Germinal center (tissue), 1 donor: ENCODE measurements around the gene SAFB.
A peak's percentile ranks its signal among the peaks of the same experiment; 100 is the strongest.

Experiments
- DNase-seq: peaks from one replicate; pipeline ENCODE4 v3.0.0; 2012; ENCODE audit warnings: mixed read lengths, low spot score

SAFB gene

DNA sequence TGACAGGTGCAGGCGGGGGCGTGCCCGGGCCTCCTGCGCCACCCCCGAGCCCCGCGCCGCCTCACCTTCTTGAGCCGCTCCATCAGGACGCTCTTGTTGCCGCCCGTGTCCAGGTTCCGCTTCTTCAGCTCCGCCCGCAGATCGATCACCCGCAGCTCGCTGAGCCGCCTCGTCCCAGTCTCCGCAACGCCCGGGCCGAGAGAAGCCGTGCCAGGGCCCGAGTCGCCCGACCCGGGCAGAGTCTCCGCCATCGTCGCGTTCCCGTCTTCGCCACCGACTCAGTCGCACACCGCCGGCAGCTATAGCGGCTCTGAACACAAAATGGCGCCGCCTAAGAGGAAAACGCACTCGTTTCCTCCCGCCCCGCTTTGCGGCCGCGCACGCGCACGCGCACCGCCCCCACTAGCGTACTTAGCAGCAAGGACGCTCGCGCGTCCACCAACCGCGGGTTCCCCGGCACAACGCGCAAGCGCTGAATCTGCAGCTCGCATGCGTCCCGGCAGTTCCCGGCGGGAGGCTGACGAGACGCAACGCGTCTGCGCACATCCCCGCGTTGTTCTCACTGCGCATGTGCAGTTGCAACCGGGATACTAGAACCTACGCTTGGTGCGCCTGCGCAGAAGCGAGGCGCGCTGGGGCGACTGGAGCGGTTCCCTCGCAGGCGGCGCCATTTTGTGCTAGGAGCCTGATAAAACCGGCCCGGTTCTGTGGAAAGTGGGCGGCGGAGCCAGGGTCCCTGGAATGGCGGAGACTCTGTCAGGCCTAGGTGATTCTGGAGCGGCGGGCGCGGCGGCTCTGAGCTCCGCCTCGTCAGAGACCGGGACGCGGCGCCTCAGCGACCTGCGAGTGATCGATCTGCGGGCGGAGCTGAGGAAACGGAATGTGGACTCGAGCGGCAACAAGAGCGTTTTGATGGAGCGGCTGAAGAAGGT lies at the start of gene SAFB, which contains the start of gene SAFB2:
Gene SAFB, plus strand, starts transcription at position 619 of the 932 bp plus-strand sequence. Its CDS starts 123 bp downstream, at position 742.
Gene SAFB2, minus strand, starts transcription at position 312 of the 932 bp plus-strand sequence. Its CDS starts 61 bp downstream, at position 251.
- peak; percentile 99 for DNase-seq

DNA sequence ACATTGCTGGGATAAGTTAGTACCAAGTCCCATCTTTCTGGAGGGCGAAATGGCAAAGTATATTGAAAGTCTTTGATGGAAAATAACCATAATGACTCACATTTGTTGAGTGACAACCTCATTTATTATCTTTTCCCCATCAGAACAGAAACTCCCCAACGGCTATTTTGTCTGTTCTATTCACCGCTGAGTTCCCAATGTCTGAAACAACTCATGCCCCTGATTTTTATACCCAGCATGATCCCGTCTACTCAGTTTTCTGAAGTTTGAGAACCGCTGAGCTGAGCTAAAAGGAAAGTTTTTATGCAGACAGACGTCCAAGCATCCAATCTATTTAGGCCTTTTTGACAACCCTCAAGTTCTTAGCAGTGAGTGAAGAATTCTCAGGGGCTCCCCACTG lies 47.3 kb upstream of the SAFB start:
- no peak for DNase-seq

DNA sequence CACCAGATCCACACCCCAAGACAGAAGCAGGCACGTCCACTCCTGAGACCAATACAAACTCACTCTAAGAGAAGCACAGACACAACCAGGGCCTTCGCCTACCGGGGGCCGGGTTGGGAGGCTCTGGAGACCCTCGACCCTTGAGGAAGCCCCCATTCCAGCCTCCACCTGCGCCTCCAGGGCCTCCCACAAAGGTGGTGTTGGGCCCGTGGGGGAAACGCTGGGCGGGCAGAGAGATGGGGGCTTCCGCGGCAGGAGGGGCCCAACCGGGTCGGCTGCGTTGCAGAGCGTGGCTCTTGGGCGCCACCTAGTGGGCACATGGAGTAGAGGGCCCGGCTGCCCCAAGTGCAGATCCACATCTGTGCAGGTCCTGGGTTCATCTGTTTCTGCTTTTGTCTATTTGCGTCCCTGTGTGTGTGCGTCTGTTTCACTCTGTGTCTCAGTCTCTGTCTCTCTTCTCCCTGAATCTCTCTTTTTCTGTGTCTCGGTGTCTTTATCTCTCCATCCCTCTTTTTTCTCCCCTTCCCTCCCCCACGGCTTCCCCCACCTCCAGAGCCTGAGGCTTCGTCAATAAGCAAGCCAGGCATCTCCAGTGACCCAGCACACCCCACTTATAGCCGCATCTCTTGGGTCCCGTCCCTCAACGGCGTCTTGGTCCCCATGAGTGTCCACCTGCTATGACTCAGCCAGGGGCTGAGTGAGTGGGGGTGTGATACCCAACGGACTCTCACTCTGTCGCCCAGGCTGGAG lies 44.6 kb upstream of the SAFB start:
- peak; percentile 89 for DNase-seq

DNA sequence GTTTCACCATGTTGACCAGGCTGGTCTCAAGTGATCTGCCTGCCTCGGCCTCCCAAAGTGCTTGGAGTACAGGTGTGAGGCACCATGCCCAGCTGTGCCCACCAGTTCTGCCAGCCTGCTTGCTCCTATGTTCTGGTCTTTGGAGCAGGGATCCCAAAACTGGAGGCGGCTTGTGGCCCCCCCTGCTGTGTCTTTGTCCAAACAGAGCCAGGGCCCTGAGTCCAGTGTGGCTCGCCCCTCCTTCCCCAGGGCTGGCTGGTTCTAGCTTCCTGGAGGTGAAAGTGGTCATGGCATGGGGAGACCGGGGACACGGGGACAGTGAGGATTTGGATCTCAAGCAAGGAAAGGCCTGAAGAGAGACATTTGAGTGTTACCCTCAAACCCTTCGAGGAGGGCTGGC lies 43.6 kb upstream of the SAFB start:
- DNase-seq = no peak

- no peak for DNase-seq
Measured at GRCh38 chr19:5579697-5580096, 43.2 kb upstream of the SAFB start.

GRCh38 chr19:5580161-5580571 lies 42.7 kb upstream of the SAFB start:
- no peak for DNase-seq

DNA sequence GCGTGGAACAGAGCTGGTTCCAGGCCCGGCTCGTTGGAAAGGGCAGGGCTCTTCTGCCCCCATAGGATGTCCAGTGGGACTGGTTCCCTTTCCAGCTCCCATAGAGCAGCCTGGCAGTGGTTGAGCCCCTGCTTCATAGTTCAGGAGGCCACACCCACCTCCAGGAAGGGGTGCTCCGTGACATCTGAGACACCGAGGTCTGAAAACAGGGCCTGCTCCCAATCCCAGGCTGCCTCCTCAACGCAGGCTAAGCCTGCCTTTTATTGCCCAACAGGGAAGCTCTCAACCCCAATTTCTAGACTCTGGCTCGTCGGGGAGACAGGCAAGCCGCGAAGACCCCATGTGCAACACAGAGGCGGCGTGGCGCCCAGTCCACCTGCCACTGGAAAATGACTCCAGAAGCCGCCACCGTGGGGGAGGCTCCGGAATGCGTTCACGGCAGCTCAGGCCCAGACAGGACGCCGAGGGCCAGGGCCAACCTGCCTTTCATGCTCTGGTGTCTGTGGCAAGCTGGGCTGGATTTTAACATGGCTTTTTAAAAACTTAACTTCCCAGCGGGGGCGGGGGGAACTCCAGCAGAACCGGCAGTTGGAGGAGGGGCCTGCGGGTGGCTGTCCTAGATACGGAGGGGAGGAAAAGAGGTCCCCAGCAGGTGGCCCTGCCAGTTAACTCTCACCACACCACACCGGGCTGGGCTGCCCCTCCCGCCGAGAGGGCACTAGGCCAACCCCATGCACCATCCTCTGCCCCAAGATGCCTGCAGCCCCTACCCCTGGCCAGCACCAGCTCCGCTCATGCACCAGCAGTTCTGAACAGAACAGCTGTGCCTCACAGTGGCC lies 37.2 kb upstream of the SAFB start:
- no peak for DNase-seq

DNA sequence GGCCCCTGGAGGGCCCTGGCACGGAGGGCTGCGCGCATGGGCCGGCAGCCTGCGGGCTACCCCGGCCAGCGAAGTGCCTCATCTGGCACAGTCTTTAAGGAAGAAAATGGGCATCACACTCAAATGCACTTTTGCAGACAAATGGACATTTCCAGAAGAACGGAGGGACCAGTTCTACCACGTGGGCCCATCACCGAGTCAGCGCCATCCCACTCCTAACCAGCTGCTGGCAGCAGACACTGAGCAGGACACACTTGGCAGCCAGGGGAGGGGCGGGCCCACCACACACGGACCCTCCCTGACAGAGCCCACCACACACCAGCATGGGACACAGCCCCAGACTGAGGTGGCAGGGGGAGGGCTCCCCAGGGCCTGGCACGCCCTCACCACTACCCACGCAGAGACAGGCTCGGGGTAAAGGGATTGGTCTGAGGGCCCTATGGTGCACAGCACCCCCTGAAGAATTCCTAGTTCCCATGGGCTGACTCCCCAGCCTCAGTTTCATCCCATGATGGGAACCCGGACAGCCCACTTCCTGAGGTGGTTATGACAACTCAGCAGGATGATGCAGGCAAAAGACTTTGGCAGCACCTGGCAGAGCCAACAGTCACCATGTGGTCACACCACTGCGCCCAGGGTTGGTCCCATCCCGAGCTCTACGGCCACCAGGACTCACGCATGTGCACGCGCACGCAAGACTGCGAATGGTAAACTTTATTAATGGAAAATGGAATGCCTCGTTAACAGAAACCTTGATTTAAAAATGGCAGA lies 36.4 kb upstream of the SAFB start:
- no peak for DNase-seq

DNA sequence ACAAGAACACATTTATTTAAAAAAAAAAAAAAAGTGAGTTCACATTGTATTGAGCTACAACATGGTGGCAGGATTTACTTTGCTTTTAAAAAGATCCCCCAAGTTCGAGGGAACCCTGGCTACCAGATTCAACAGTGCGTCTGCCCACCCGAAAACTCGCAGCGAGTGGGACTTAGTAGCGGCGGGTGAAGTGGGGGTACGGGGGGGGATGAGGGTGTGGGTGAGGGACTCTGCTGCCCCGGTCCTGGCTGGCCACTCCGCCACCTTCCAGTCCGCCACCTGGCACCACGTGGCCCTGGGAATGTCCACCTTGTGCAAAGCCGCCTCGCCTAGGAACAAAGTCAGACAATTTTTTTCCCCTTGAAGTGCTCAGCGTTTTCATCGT lies 35.8 kb upstream of the SAFB start:
- no peak for DNase-seq

DNA sequence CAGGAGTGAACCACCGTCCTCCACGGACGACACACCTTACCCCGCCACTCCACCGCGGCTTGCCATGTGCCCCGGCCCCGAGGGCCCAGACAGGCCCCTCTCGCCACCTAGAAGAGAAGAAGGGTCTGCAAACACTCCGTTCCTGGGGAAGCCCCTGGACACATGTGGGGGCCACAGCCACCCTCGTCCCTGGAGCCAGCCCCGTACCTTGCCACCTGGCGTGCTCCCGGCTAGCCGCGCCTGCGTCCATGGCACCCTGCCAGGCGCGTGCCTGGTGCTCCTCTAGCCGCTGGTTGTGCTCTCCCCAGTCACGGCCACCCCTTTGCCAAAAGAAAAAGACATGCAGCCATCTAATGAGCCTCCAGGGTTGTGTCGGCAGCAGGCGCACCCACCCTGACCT lies 35.2 kb upstream of the SAFB start:
- no peak for DNase-seq

DNA sequence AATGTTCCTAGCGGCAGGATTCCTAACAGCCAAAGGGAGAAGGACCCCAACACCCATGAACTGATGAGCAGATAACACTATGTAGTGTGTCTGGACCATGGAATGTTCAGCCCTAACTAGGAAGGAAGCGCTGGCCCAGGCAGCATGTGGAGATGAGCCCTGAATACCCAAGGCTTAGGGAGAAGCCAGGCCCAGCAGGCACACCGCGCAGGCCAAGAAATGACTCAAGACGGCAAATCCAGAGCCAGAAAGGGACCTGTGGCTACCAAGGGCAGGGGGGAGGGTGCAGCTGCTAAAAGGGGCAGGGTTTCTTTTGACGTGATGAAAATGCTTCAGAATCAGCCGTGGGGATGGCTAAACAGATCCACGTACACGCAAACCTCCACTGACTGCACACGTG lies 34.4 kb upstream of the SAFB start:
- no peak for DNase-seq

GRCh38 chr19:5588906-5589676 lies 33.8 kb upstream of the SAFB start:
- no peak for DNase-seq

DNA sequence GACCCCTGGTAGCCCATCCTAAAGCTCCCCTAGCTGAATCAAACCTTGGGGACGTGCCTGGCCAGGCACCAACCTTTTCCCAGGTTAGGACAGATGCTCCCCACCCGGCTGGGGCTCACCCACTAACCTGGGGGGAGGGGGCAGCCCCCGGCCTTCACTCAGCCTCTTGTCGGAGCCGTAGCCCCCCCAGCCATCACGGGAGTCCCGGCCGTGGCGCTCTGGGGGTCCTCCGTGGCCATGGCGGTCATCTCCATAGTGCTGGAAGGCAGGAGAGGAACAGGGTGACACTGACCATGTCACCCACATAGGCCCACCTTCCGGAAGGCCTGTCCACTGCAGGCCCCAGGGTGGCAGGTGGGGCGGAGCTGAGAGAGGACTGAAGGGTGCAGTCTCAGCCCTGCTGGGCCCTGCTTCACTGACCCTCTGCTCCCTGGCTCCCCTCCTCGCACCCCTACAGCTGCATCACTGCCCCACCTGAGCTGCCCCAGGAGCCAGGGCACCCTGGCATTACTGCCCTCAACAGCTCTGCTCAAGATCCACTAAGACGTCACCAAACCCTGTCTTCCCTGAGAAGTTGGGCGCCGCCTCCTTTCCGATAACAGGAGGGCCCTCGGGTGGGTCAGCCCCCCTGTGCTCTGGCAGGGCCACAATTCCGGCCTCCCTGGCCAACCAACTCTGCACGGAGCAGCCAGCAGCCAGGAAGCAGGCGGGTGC lies 32.6 kb upstream of the SAFB start:
- DNase-seq = no peak

- no peak for DNase-seq
Measured at GRCh38 chr19:5590865-5591154, 32.1 kb upstream of the SAFB start.

DNA sequence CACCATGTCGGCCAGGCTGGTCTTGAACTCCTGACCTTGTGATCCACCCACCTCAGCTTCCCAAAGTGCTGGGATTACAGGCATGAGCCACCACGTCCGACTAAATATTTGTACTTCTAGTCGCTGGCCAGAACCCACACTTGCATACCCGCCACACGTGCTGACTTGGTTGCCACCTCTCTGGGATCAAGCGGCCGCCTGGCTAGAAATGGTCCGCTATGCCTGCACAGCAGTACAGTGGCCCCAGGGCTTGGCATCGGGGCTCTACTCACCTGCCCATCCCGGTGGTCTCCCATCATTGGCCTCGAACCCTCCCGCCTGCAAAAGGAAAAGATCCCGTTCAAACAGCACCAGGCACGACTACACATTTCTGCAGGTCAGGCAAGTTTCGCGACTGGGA lies 31.4 kb upstream of the SAFB start:
- no peak for DNase-seq

DNA sequence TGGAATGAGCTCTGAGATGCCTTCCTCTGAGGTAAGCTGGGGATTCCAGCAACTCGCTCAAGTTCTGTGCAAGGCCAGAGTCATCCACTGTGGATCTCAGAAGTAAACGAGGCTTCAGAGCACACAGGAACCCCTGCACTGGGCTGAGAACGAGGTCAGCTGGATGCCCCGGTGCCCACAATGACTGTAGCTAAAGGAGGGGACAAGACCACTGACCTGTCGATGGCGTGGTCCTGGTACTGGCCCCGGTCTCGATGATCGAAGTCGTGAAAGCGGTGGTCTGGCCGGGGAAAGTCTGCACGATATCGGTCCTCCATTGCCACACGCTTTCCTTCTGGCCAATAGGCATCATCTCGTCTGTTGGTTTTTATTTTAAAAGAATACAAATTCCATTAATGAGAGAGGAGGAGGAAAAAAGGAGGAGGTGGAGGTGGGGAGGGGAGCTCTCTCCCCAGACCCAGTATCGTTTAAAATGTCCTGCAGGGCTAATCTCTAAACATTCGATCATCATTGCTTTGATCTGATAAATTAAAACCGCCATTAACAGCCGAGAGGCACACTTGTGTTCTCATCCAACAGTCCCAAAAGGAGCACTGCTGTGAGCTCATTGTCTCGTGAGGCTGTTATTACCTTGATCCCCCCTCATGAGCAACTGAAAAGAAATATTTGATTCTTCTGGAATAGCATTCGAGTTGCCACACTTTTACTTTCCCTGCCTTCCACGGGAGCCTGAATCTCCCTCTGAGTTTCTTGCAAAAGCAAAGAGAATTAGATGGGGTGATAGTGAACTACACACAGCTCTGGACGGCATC lies 30.1 kb upstream of the SAFB start:
- no peak for DNase-seq

DNA sequence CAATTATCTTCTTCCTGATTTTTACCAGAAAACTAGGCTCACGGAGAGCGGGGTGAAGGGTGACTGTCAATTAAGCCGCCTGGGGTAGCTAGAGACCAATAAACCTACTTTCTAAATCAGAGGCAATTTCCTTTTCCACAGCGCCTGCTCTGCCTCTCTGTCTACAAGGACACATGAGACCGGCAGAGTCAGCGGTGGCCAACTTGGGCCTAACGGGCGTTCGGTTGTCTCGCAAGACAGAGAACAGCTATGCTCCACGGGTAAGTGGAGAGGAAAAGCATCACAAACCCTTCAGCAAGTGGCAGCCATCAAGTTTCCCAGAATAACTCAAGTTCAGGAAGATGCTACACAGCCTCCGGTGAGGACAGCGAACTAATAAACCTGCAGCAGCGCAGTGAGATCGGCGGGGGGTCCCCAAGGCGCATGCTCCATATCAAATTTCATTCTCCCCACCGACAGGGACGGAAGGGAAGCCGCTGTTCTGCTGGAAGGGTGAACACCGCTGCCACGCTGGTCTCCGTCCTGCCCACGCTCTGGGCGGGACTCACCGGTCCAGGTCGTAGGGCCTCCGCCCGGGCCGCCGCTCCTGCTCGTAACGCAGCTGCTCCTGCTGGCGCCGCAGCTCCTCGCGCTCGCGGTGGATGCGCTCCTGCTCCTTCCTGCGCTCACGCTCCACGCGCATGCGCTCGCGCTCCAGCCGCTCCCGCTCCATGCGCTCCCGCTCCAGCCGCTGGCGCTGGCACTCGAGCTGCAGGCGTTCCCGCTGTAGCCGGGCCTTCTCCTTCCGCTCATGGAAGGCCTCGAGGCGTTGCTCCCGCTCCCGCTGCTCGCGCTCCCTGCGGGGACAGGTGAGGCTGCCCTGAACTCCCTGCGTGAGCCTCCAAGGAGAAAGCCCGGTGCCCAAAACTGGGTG lies 29.3 kb upstream of the SAFB start:
- no peak for DNase-seq

DNA sequence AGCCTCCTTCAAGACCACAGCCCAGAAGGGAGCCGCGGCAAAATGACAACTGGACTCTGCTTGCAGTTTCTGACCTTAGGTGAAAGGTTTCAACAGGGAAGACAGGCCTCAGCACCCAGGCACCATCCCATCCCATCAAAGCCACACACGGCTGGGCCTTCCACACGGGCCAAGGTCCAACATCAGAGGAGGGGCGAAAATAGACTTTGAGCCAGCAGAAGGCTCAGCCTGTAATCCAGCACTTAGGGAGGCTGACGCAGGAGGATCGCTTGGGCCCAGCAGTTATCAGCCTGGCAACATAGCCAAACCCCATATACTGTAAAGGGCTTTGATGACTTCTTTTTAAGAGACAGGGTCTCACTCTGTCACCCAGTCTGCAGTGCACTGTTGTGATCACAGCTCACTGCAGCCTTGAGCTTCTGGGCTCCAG lies 28.3 kb upstream of the SAFB start:
- no peak for DNase-seq
